Stomach (tissue), 4 donors: ENCODE data around the gene LRCH1.

Experiments
- CTCF ChIP-seq, 7 experiments: fragments of 450-650 bp in 4 of 7; fragments of 200-600 bp in 3 of 7; sonication (generic) in 3 of 7; IDR thresholded peaks; one replicate each; pipeline ENCODE4 v1.5.1; 2016 to 2019; ENCODE audit warnings: antibody characterized with exemption in 7 of 7, control low read depth in 2 of 7, mild to moderate bottlenecking in 1 of 7
- POLR2A ChIP-seq, 4 donors: fragments of 450-650 bp; IDR thresholded peaks; one replicate each; pipeline ENCODE4 v1.6.1; 2016; ENCODE audit warnings: antibody characterized with exemption in 4 of 4, control low read depth in 2 of 4, mild to moderate bottlenecking in 1 of 4, moderate library complexity in 1 of 4
- POLR2AphosphoS5 ChIP-seq, 3 donors: sonication (generic); formaldehyde crosslinking; IDR thresholded peaks; one replicate each; pipeline ENCODE4 v1.6.1; 2016; ENCODE audit warnings: antibody characterized with exemption in 3 of 3

- TF ChIP-seq POLR2A (IDR thresholded peaks at IDR 0.05) (no peak), CTCF (IDR thresholded peaks at IDR 0.05) (no peak), POLR2AphosphoS5 (IDR thresholded peaks at IDR 0.05) (no peak)
These were observed 25.6 kb downstream of the LRCH1 start for GRCh38 chr13:46578590-46578975.
